T-cell (primary cell): ENCODE measurements around the gene CIDEA. TPM values are rescaled to one million over a fixed set of nuclear protein-coding genes. Genes with fewer than 3 reads are reported as not detected.

ENCODE experiments used
- ATAC-seq, 4 experiments: fragments of 200-7000 bp in 3 of 4; fragments of 150-1000 bp in 1 of 4; cut with Tn5 transposase; replicated peaks in 1 of 4; 1 replicate in 3 of 4; 2 replicates in 1 of 4; pipeline ENCODE4 v1.10.0; 2021; ENCODE audit warnings: moderate library complexity in 3 of 4, mild to moderate bottlenecking in 2 of 4, moderate number of reproducible peaks in 1 of 4
- CTCF ChIA-PET, 2 donors: fragments of 300-600 bp; sonication (Branson Sonifier 250); formaldehyde crosslinking; loops; one replicate each; lab custom pipeline; 2022; ENCODE audit warnings: antibody characterized with exemption in 2 of 2; lab: Charles Lee
- POLR2A ChIA-PET, 2 donors: fragments of 300-600 bp; sonication (Branson Sonifier 250); formaldehyde crosslinking; loops; one replicate each; lab custom pipeline; 2022; ENCODE audit warnings: antibody characterized with exemption in 2 of 2; lab: Charles Lee
- DNase-seq, 35 experiments: peaks; one replicate each; pipeline versions ENCODE4 v3.0.0 to v3.0.0-alpha.2; 2013 to 2023
- H3K27ac ChIP-seq: one replicate; pipeline ENCODE4 v1.5.1; 2013; ENCODE audit warnings: low read length
- H3K27me3 ChIP-seq, 2 experiments: replicated peaks in 1 of 2; 1 replicate in 1 of 2; 2 replicates in 1 of 2; pipeline versions ENCODE4 v1.6.1 to v1.7.0; 2013; ENCODE audit warnings: low read length in 1 of 2, mixed read lengths in 1 of 2; ENCODE audit not compliant: control insufficient read depth in 2 of 2, insufficient read depth in 2 of 2; ENCODE audit errors: extremely low read depth in 1 of 2
- H3K36me3 ChIP-seq, 2 donors: 1 replicate in 1 of 2; 2 replicates in 1 of 2; pipeline versions ENCODE4 v1.6.1 to v1.7.0; 2013; ENCODE audit warnings: low read length in 1 of 2; ENCODE audit not compliant: control insufficient read depth in 2 of 2, insufficient read depth in 1 of 2; ENCODE audit errors: extremely low read depth in 1 of 2
- H3K4me1 ChIP-seq, 2 experiments: 1 replicate in 1 of 2; 2 replicates in 1 of 2; pipeline versions ENCODE4 v1.6.1 to v1.7.0; 2013; ENCODE audit warnings: low read length in 2 of 2, mixed read lengths in 1 of 2; ENCODE audit not compliant: insufficient read depth in 2 of 2, control insufficient read depth in 1 of 2; ENCODE audit errors: extremely low read depth in 1 of 2
- H3K4me3 ChIP-seq, 2 donors: 1 replicate in 1 of 2; 2 replicates in 1 of 2; pipeline versions ENCODE4 v1.5.1 to v1.7.0; 2013; ENCODE audit warnings: mild to moderate bottlenecking in 2 of 2, low read length in 1 of 2, moderate library complexity in 1 of 2; ENCODE audit not compliant: control insufficient read depth in 1 of 2; ENCODE audit errors: extremely low read depth in 1 of 2
- H3K9me3 ChIP-seq: 2 replicates; pipeline ENCODE4 v1.7.0; 2013
- H3K27ac Mint-ChIP-seq, 2 donors: one replicate each; pipeline ENCODE4 v1.8.0; 2020 to 2021; ENCODE audit warnings: mild to moderate bottlenecking in 2 of 2, mixed read lengths in 2 of 2
- H3K27me3 Mint-ChIP-seq, 2 donors: one replicate each; pipeline ENCODE4 v1.8.0; 2021 to 2022; ENCODE audit warnings: mixed read lengths in 2 of 2
- H3K36me3 Mint-ChIP-seq: one replicate; pipeline ENCODE4 v1.8.0; 2021; ENCODE audit warnings: mixed read lengths
- H3K4me1 Mint-ChIP-seq, 3 donors: one replicate each; pipeline ENCODE4 v1.8.0; 2020 to 2022; ENCODE audit warnings: mixed read lengths in 3 of 3, mild to moderate bottlenecking in 1 of 3
- H3K4me3 Mint-ChIP-seq, 3 donors: one replicate each; pipeline ENCODE4 v1.8.0; 2020 to 2022; ENCODE audit warnings: mild to moderate bottlenecking in 3 of 3, mixed read lengths in 3 of 3, moderate library complexity in 3 of 3
- H3K9me3 Mint-ChIP-seq, 3 donors: one replicate each; pipeline ENCODE4 v1.8.0; 2020 to 2022; ENCODE audit warnings: mixed read lengths in 3 of 3
- WGBS: methylation state at CpG from one replicate; pipeline ENCODE4 v1.1.5; 2013; ENCODE audit warnings: missing lambda C conversion rate; ENCODE audit not compliant: insufficient coverage; 5-methylcytosine and 5-hydroxymethylcytosine counted together
- total RNA-seq, 35 experiments: library from RNA in 6 of 35; stranded (reverse) in 6 of 35; fragments of 120-200 nt in 1 of 35; gene quantifications; one replicate each; pipeline versions ENCODE4 v1.2.1 to v1.2.4 and lab custom pipeline; 2013 to 2026

Gene CIDEA
- total RNA-seq, 5 donors from 2014 or later (not counting 1 experiment from before 2014, with no cell fraction given): not detected

DNA sequence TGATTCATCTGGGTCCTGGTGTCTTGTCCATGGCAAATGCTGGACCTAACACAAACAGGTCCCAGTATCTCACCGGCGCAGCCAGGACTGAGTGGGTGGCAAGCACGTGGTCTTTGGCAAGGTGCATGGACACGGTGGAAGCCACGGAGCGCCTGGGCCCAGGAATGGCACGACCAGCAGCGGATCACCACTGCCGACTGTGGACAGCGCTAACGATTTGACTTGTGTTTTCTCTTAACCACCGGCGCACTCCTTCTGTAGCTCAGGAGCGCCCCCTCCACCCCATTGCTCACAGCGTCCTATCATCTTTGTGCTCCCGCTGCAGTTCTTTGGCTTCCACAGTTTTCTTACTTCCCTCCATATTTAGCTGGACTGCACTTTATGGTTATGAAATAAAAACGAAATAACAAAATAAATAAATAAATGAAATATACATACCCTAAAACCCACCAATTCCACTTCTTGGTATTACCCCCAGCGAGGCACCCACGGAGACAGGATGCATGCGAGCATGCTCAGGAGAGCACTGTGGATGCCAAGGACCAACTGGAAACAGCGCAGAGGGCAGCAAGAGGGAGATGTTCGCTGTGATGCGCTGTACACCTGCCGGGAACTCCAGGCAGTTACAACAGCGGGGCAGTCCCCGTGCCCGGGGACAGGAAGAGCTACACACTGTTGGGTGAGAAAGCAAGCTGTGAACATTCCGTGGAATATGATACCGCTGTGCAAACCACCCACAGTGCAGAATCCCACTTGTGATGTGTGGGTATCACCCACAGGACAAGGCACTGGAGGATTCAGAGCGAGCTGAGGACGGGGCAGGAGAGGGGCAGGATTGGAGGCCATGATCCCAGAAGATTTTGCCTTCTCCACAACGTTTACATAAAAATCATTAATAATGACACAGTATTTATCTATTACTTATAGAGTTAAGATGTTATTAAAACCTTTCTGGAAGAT is 7.0 kb upstream of the CIDEA start:
- Histone ChIP-seq H3K36me3 (no peaks in the 10 kb centered on the region), H3K9me3 (no peaks in the 10 kb centered on the region), H3K27ac (no peak overlapping the region), H3K4me1 (no peaks in the 10 kb centered on the region), H3K4me3 (no peak overlapping the region), H3K27me3 (peaks cover 8 to 32% of the 10 kb centered on the region in 2 experiments)
- 42% methylated on average over 24 of the region's 32 CpGs for WGBS
- H3K4me1 Mint-ChIP-seq: no peaks in the 10 kb centered on the region
- ATAC-seq (no peak), DNase-seq (no peak)
- no peak overlapping the region for H3K27ac Mint-ChIP-seq
- H3K9me3 Mint-ChIP-seq: no peaks in the 10 kb centered on the region
- peaks cover 31 to 43% of the 10 kb centered on the region in 2 donors for H3K27me3 Mint-ChIP-seq
- no peak overlapping the region for H3K4me3 Mint-ChIP-seq
- no peaks in the 10 kb centered on the region for H3K36me3 Mint-ChIP-seq
- POLR2A ChIA-PET: no interaction called here
- CTCF ChIA-PET: no interaction called here

DNA sequence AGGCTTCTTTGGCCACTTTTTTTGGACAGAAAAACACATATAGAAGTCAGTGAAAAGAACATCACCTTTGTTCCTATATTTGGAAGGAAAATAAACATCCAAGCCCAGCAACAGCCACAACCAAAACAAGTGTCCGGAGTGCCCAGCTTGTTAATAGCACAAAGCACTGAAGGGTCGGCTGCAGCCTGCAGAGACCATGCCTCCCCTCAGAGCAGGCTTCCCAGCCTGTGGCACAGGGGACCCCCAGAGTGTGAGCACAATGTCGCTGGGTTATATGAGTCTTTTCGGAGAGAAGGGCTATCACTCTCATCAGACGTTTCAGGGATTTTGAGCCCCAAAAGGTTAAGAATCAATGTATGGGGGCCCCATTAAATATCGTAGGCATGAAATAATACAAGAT is 6.2 kb upstream of the CIDEA start:
- no peaks in the 10 kb centered on the region for H3K4me1 ChIP-seq
- CTCF ChIA-PET: no interaction called here
- peaks cover 10 to 36% of the 10 kb centered on the region in 2 experiments for H3K27me3 ChIP-seq

GRCh38 chr18:12248926-12249720 is 5.0 kb upstream of the CIDEA start:
- H3K36me3 Mint-ChIP-seq: no peaks in the 10 kb centered on the region
- H3K27me3 Mint-ChIP-seq: peaks cover 35 to 55% of the 10 kb centered on the region in 2 donors
- Histone ChIP-seq H3K4me3 (no peak overlapping the region), H3K4me1 (no peaks in the 10 kb centered on the region), H3K27me3 (peaks cover 13 to 48% of the 10 kb centered on the region in 2 experiments), H3K9me3 (no peaks in the 10 kb centered on the region), H3K27ac (no peak overlapping the region), H3K36me3 (no peaks in the 10 kb centered on the region)
- no peak for ATAC-seq
- 54% methylated on average over 7 of the region's 13 CpGs for WGBS
- H3K4me3 Mint-ChIP-seq: no peak overlapping the region
- CTCF ChIA-PET: no interaction called here
- no peak for DNase-seq
- H3K9me3 Mint-ChIP-seq: no peaks in the 10 kb centered on the region
- POLR2A ChIA-PET: no interaction called here
- peaks cover 0 to 1% (median 0%) of the 10 kb centered on the region in 3 donors for H3K4me1 Mint-ChIP-seq
- H3K27ac Mint-ChIP-seq: no peak overlapping the region

More for the DNA sequence above, 6.2 kb upstream of the CIDEA start:
- ATAC-seq: no peak
- Mint-ChIP-seq H3K4me1 (no peaks in the 10 kb centered on the region), H3K9me3 (no peaks in the 10 kb centered on the region), H3K36me3 (no peaks in the 10 kb centered on the region), H3K27me3 (peaks cover 35 to 45% of the 10 kb centered on the region in 2 donors), H3K27ac (no peak overlapping the region), H3K4me3 (no peak overlapping the region)
- H3K4me3 ChIP-seq: no peak overlapping the region
- 92% methylated on average over 2 of the region's 6 CpGs for WGBS
- H3K36me3 ChIP-seq: no peaks in the 10 kb centered on the region
- H3K9me3 ChIP-seq: no peaks in the 10 kb centered on the region
- POLR2A ChIA-PET: no interaction called here
- H3K27ac ChIP-seq: no peak overlapping the region
- no peak for DNase-seq

- CTCF ChIA-PET: interaction anchor here in 1 of 2 donors (0.7 kb wide), 1 partner anchor 314 kb away, joined by 3 read pairs; no protein-coding TSS in a partner anchor
Observed at GRCh38 chr18:12251311-12251710, 2.9 kb upstream of the CIDEA start.

DNA sequence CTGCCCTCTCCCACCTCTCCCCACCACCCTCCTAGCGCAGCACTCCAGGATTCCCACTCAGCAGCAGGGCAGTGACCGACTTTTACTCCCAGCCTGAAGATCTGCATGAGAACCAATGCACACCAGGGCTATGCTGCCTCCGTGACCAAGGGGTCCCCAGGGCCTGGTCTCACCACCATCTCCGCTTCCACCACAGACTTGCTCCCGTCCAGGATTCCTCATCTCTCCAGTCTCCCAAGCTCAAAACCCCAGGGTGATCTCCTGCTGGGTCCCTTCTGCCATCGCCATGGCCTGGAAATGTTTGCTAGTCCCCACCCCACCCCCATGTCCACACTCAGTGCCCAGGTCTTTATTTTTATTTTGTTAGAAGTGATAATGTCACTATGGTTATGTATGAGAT is 2.1 kb upstream of the CIDEA start:
- CTCF ChIA-PET: no interaction called here
- Histone ChIP-seq H3K4me1 (no peaks in the 10 kb centered on the region), H3K9me3 (no peaks in the 10 kb centered on the region), H3K36me3 (no peaks in the 10 kb centered on the region), H3K4me3 (no peak overlapping the region), H3K27ac (no peak overlapping the region), H3K27me3 (peaks cover 24 to 53% of the 10 kb centered on the region in 2 experiments)
- peaks cover 42 to 65% of the 10 kb centered on the region in 2 donors for H3K27me3 Mint-ChIP-seq
- H3K9me3 Mint-ChIP-seq: no peaks in the 10 kb centered on the region
- ATAC-seq (no peak), DNase-seq (no peak)
- no peak overlapping the region for H3K27ac Mint-ChIP-seq
- no peak overlapping the region for H3K4me3 Mint-ChIP-seq
- H3K4me1 Mint-ChIP-seq: peaks cover 0 to 1% (median 0%) of the 10 kb centered on the region in 3 donors
- no peaks in the 10 kb centered on the region for H3K36me3 Mint-ChIP-seq
- POLR2A ChIA-PET: no interaction called here
- 90% methylated on average over 5 of the region's 6 CpGs for WGBS

More at GRCh38 chr18:12251311-12251710, 2.9 kb upstream of the CIDEA start:
- H3K9me3 ChIP-seq: no peaks in the 10 kb centered on the region
- H3K36me3 Mint-ChIP-seq: no peaks in the 10 kb centered on the region
- no peaks in the 10 kb centered on the region for H3K4me1 ChIP-seq
- peaks cover 0 to 1% (median 0%) of the 10 kb centered on the region in 3 donors for H3K4me1 Mint-ChIP-seq
- no peaks in the 10 kb centered on the region for H3K9me3 Mint-ChIP-seq
- DNase-seq: no peak
- 81% methylated on average over 5 of the region's 11 CpGs for WGBS
- POLR2A ChIA-PET: no interaction called here
- peaks cover 19 to 56% of the 10 kb centered on the region in 2 experiments for H3K27me3 ChIP-seq
- H3K4me3 ChIP-seq: no peak overlapping the region
- H3K27ac Mint-ChIP-seq: no peak overlapping the region
- no peaks in the 10 kb centered on the region for H3K36me3 ChIP-seq
- no peak overlapping the region for H3K27ac ChIP-seq
- ATAC-seq: no peak
- H3K27me3 Mint-ChIP-seq: peaks cover 43 to 65% of the 10 kb centered on the region in 2 donors
- no peak overlapping the region for H3K4me3 Mint-ChIP-seq

DNA sequence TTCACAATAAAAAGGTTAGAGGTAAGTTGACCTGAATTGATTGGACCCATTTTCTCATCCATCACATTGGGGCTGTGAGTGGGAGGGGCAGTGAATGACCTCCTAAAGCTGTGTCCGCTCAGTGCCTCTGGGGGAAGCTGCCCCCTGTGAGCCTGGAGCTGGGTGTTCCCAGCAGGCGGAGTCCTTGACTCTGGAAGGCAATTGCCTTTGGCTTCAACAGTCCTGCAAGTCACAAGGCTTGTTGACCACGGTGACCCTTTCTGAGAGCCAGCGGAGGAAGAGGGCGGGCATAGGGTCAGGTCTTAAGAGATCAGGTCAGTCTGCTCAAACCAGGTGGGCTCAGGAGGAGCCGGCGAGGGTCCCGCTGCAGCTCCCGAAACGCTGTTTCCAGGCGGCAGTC is 1.1 kb upstream of the CIDEA start:
- H3K27ac Mint-ChIP-seq: no peak overlapping the region
- POLR2A ChIA-PET: no interaction called here

More for the DNA sequence above, 1.1 kb upstream of the CIDEA start:
- CTCF ChIA-PET: no interaction called here
- peaks cover 46 to 65% of the 10 kb centered on the region in 2 donors for H3K27me3 Mint-ChIP-seq
- WGBS: 40% methylated on average over 7 of the region's 11 CpGs
- Histone ChIP-seq H3K36me3 (no peaks in the 10 kb centered on the region), H3K9me3 (no peaks in the 10 kb centered on the region), H3K4me1 (no peaks in the 10 kb centered on the region), H3K27me3 (peaks cover 24 to 46% of the 10 kb centered on the region in 2 experiments), H3K4me3 (no peak overlapping the region), H3K27ac (no peak overlapping the region)
- H3K4me1 Mint-ChIP-seq: peaks cover 0 to 1% (median 0%) of the 10 kb centered on the region in 3 donors
- H3K36me3 Mint-ChIP-seq: no peaks in the 10 kb centered on the region
- no peak for DNase-seq
- H3K9me3 Mint-ChIP-seq: no peaks in the 10 kb centered on the region
- no peak overlapping the region for H3K4me3 Mint-ChIP-seq
- ATAC-seq: no peak
